ENCODE results near the gene ESCO1.
"Not testable (repeated sequence)": the region's sequence is repeated elsewhere in the genome, so short reads cannot be mapped to it uniquely, and the experiment has no call there.

ESCO1 gene

DNA sequence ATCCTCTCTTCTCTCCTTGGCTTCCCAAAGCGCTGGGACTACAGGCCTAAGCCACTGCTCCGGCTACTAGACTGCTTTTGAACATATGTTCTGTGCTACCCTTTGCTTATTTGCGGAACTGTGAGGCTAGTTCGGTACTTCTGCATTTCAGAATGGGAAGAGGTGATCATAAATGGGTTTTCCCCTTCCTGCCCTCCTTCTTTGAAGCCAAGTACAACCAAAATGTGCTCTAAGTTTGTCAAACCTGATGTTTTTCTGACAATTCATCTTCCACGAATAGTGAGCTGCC lies 1.7 kb upstream of the ESCO1 start:
- no peak for DNase-seq (ENCODE audit: low spot score in 2 of 2)
- no peaks in the 10 kb centered on the region for H3K9me3 ChIP-seq
- no peaks in the 10 kb centered on the region for H3K36me3 ChIP-seq (replicated peaks)
- no peak overlapping the region for H3K4me3 ChIP-seq
- H3K4me1 ChIP-seq: peaks cover 12% of the 10 kb centered on the region
- in situ Hi-C loops (cut with MboI; ENCODE audit: low sequenced_read_pairs): loop anchor here (25.0 kb wide), 2 partner anchors 90 to 340 kb away; no protein-coding TSS in a partner anchor
- no peaks in the 10 kb centered on the region for H3K27me3 ChIP-seq (ENCODE audit: low read depth)

DNA sequence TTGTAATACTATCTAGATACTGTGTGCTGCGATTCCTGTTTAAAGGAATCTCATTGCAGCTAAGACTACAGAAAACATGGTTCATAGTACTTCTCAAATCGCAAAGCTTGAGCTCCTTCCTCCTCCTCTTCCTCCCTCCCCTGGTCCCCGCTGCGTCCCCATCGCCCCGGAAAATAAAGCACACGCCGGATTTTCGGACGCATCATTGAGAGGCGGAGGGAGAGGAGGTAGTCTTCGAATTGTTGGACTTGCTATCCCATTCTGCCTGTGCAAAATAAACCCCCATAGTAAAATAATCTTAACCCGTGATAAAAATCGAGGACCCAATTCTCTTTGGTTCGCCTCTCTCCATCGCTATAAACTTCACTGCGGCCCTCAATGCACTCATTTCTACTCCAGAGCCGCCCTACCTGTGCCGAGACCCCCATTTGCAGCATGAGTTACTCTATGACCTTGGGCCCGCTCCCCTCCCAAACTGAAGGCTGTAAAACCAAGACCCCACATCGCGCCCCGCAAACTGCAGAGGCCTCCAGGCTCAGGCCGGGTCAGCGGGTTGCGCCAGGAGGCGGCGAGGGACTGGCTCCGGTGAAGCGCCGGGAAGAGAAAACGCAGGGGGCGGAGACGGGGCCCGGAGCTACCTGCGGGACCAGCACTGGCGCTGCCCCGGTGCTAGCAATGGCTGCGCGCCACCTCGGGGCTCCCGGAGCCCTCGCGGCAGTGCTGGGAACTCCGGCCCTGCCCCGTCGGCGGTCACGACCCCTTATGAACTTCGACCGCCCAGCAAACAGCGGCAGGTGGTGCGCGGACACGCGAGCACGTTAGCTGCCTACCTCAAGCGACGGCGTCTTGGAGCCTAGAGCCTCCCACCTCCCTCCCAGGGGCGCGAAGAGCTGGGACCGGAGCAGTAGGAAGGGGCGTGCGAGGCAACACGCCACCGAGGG lies 649 bp downstream of the ESCO1 start:
- H3K27me3 ChIP-seq (ENCODE audit: low read depth): no peaks in the 10 kb centered on the region
- peak; percentile 34 to 75 for DNase-seq (ENCODE audit: low spot score in 2 of 2)
- peaks cover 14% of the 10 kb centered on the region for H3K4me1 ChIP-seq
- H3K9me3 ChIP-seq: no peaks in the 10 kb centered on the region
- H3K36me3 ChIP-seq (replicated peaks): no peaks in the 10 kb centered on the region
- in situ Hi-C loops (cut with MboI; ENCODE audit: low sequenced_read_pairs): loop anchor here (25.0 kb wide), 3 partner anchors 88 to 488 kb away; partner anchors contain the start of gene ROCK1
- H3K4me3 ChIP-seq: peak overlapping the region; percentile 87

DNA sequence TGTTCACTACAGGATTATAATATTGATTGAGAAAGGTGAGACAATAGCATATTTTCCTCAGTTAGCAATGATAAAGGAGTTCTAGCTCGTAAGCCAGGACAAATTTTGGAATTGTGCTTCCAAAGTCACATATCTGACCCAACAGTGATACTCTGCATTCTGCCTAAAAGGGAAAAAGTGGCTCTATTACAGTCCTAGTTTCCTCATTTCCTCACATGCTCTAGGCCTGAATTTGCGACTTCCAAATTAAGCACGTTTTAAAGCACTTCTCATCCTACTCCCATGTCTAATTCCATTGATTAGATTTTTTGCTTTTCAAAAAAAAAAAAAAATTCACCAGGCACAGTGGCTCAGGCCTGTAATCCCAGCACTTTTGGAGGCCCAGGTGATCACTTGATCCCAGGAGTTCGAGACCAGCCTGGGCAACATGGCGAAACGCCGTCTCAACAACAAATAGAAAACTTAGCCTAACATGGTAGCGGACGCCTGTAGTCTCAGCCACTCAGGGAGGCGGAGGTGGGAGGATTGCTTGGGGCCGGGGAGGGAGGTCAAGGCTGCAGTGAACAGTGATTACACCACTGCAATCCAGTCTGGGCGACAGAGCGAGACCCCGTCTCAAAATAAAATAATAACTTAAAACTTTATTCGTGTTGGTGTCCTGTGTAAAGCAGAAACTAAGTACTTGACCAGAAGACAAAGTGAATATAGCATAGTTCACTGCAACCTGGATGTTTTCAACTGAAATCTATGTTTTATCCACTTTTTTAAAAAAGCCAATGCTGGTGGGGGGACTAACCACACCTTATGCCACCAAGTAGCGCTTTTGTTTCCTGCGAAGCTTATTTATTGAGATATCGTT lies 1.5 kb downstream of the ESCO1 start:
- peaks cover 14% of the 10 kb centered on the region for H3K4me1 ChIP-seq
- in situ Hi-C loops (cut with MboI; ENCODE audit: low sequenced_read_pairs): loop anchor here (25.0 kb wide), 1 partner anchor 487 kb away; the partner anchor contains the start of gene ROCK1
- no peaks in the 10 kb centered on the region for H3K27me3 ChIP-seq (ENCODE audit: low read depth)
- peak overlapping the region; percentile 87 for H3K4me3 ChIP-seq
- peak; percentile 43 to 68 for DNase-seq (ENCODE audit: low spot score in 2 of 2)
- peaks cover 3% of the 10 kb centered on the region for H3K36me3 ChIP-seq (replicated peaks)
- H3K9me3 ChIP-seq: peaks cover 3% of the 10 kb centered on the region; the same call in 1 of the 2 replicates

DNA sequence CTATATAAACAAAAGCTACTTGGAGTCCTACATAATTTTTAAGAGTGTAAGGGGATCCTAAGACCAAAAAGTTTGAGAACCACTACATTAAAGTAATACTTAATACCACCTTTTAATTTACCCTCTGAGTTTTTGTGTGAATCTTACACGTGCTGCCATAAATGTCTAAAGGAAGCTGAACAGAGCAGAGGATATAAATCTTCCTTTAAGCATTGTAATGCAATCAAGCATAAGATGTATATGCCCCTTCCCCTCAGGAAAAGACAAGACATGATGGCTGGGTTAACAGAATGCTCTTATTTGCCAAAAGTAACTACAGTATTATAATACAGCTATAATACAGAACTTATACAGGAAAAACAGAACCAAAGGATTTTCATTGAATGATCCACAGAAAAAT lies 2.9 kb downstream of the ESCO1 start:
- H3K9me3 ChIP-seq: peaks cover 5% of the 10 kb centered on the region; the same call in 1 of the 2 replicates
- peaks cover 11% of the 10 kb centered on the region for H3K4me1 ChIP-seq
- no peak overlapping the region for H3K4me3 ChIP-seq
- peaks cover 3% of the 10 kb centered on the region for H3K36me3 ChIP-seq (replicated peaks)
- H3K27me3 ChIP-seq (ENCODE audit: low read depth): no peaks in the 10 kb centered on the region
- peak in 1 of 2 experiments; percentile 63 for DNase-seq (ENCODE audit: low spot score in 2 of 2)
- in situ Hi-C loops (cut with MboI; ENCODE audit: low sequenced_read_pairs): loop anchor here (25.0 kb wide), 1 partner anchor 485 kb away; the partner anchor contains the start of gene ROCK1

DNA sequence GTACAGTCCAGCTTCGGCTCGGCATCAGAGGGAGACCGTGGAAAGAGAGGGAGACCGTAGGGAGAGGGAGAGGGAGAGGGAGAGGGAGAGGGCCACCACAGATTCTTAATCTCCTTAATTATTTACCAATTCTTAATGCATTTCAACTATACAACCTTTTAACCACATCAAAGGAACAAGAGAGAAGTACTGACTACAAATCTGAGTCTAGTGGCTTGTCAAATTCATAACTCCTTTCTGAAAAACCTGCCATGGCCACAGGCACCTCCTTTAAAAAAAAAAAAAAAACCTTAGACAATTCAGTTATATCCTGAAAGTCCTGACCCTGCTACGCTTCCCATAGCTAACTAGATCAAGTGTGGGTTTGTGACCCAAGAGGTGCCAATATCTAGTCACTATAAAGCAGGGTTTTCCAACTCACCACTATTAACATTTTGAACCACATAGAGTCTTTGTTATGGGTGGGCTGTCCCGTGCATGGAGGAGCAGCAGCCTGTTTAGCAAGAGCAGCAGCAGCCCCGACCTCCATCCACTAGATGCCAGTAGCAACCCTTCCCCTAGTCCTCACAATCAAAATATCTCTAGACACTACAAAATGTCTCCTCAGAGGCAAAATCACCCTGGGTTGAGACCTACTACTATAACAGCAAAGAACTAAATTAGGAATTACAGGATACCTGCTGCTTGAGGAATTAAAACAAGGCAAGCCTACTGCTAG lies 6.8 kb downstream of the ESCO1 start:
- in situ Hi-C loops (cut with MboI; ENCODE audit: low sequenced_read_pairs): loop anchor here (25.0 kb wide), 1 partner anchor 481 kb away; the partner anchor contains the start of gene ROCK1
- DNase-seq (ENCODE audit: low spot score in 2 of 2): no peak

DNA sequence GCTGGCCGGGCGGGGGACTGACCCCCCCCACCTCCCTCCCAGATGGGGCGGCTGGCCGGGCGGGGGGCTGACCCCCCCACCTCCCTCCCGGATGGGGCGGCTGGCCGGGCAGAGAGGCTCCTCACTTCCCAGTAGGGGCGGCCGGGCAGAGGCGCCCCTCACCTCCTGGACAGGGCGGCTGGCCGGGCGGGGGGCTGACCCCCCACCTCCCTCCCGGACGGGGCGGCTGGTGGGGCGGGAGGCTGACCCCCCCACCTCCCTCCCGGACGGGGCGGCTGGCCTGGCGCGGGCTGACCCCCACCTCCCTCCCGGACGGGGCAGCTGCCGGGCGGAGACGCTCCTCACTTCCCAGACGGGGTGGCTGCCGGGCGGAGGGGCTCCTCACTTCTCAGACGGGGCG lies 8.1 kb downstream of the ESCO1 start:
- H3K36me3 ChIP-seq (replicated peaks); H3K27me3 ChIP-seq (ENCODE audit: low read depth); H3K4me1 ChIP-seq; DNase-seq (ENCODE audit: low spot score in 2 of 2); H3K4me3 ChIP-seq; H3K9me3 ChIP-seq: not testable (repeated sequence)
- in situ Hi-C loops (cut with MboI; ENCODE audit: low sequenced_read_pairs): loop anchor here (25.0 kb wide), 1 partner anchor 480 kb away; the partner anchor contains the start of gene ROCK1

More for the DNA sequence above, 6.8 kb downstream of the ESCO1 start:
- peaks cover 5% of the 10 kb centered on the region; the same call in 1 of the 2 replicates for H3K9me3 ChIP-seq
- no peak overlapping the region for H3K4me3 ChIP-seq
- peaks cover 11% of the 10 kb centered on the region for H3K4me1 ChIP-seq
- no peaks in the 10 kb centered on the region for H3K27me3 ChIP-seq (ENCODE audit: low read depth)
- peaks cover 4% of the 10 kb centered on the region for H3K36me3 ChIP-seq (replicated peaks)

DNA sequence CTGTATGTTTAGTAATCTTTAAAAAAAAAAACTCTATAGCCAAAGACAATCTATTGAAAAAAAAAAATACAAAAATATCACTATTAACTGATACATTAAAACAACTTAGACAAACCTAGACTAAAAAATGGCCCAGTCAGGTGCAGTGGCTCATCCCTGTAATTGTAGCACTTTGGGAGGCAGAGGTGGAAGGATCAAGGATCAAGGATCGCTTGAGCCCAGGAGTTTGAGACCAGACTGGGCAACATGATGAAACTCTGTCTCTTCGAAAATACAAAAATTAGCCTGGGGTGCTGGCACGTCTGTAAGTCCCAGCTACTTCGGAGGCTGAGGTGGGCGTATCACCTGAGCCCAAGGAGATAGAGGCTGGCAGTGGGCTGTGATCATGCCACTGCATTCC lies 16.1 kb downstream of the ESCO1 start:
- no peaks in the 10 kb centered on the region for H3K9me3 ChIP-seq
- no peak overlapping the region for H3K4me3 ChIP-seq
- no peaks in the 10 kb centered on the region for H3K27me3 ChIP-seq (ENCODE audit: low read depth)
- DNase-seq (ENCODE audit: low spot score in 2 of 2): no peak
- no peaks in the 10 kb centered on the region for H3K4me1 ChIP-seq
- in situ Hi-C loops (cut with MboI; ENCODE audit: low sequenced_read_pairs): loop anchor here (25.0 kb wide), 1 partner anchor 472 kb away; the partner anchor contains the start of gene ROCK1
- H3K36me3 ChIP-seq (replicated peaks): peaks cover 5% of the 10 kb centered on the region; the same call in 1 of the 2 replicates

DNA sequence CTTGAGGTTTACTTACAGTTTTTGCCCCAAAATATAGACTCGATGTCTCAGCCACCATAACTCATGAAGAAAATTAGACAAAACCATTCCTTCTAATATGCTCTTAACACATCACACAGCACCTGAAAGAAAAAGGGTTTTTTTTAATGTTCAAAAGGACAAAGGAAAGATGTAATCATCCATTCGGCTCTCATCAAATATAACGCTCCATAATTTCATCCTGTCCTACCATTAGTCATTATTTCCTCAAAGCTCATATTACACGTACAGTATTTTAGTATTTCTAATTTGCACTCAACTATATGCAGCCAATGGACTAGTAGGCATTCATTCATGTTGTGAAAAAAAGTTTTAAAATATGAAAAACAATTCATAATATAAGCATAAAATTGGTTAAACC lies 24.8 kb downstream of the ESCO1 start:
- Histone ChIP-seq H3K4me3 (no peak overlapping the region), H3K4me1 (no peaks in the 10 kb centered on the region), H3K9me3 (no peaks in the 10 kb centered on the region), H3K36me3 (replicated peaks) (peaks cover 36% of the 10 kb centered on the region), H3K27me3 (ENCODE audit: low read depth) (no peaks in the 10 kb centered on the region)
- in situ Hi-C loops (cut with MboI; ENCODE audit: low sequenced_read_pairs): loop anchor here (25.0 kb wide), 1 partner anchor 463 kb away; the partner anchor contains the start of gene ROCK1
- no peak for DNase-seq (ENCODE audit: low spot score in 2 of 2)

DNA sequence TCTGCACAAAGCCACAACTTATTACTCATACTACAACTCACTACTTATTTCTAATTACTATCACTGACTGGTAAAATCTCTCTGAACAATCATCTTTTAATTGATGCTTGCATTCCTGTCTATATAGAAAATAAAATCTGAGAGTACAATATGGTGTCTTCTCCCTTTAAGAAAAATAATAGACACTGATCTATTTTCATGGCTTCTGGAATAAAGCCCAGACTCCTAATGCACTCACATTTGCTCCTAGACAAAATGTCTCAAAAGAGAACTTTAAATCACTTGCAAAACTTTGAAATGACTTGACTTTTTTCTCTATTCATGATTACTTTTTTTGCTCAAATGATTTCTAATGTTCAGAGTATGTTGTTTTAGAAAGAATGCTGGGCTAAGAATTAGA lies 28.7 kb downstream of the ESCO1 start:
- Histone ChIP-seq H3K36me3 (replicated peaks) (peaks cover 43% of the 10 kb centered on the region), H3K27me3 (ENCODE audit: low read depth) (no peaks in the 10 kb centered on the region), H3K9me3 (no peaks in the 10 kb centered on the region), H3K4me1 (no peaks in the 10 kb centered on the region), H3K4me3 (no peak overlapping the region)
- in situ Hi-C loops (cut with MboI; ENCODE audit: low sequenced_read_pairs): no loop called here
- DNase-seq (ENCODE audit: low spot score in 2 of 2): no peak

DNA sequence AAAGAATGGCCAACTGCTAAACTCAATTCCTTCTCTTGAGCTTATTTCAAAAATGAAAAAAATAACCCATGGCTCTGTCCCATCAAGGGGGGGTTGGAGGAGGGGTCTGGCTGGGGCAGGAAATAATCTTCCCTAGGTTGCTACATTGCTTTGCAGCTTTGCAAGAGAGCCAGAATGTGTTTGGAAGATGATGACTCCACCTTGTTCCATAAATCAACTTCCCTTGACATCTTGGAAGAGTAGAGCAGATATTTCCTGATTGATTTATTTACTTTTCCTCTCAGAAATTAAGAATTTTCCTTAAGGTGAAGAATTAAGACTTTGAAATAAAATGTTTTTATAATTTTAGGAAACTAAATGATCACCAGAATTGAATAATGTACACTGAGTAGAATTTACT lies 41.3 kb downstream of the ESCO1 start:
- Histone ChIP-seq H3K27me3 (ENCODE audit: low read depth) (no peaks in the 10 kb centered on the region), H3K4me1 (no peaks in the 10 kb centered on the region), H3K9me3 (no peaks in the 10 kb centered on the region), H3K4me3 (no peak overlapping the region), H3K36me3 (replicated peaks) (peaks cover 19% of the 10 kb centered on the region)
- DNase-seq (ENCODE audit: low spot score in 2 of 2): no peak
- in situ Hi-C loops (cut with MboI; ENCODE audit: low sequenced_read_pairs): no loop called here

DNA sequence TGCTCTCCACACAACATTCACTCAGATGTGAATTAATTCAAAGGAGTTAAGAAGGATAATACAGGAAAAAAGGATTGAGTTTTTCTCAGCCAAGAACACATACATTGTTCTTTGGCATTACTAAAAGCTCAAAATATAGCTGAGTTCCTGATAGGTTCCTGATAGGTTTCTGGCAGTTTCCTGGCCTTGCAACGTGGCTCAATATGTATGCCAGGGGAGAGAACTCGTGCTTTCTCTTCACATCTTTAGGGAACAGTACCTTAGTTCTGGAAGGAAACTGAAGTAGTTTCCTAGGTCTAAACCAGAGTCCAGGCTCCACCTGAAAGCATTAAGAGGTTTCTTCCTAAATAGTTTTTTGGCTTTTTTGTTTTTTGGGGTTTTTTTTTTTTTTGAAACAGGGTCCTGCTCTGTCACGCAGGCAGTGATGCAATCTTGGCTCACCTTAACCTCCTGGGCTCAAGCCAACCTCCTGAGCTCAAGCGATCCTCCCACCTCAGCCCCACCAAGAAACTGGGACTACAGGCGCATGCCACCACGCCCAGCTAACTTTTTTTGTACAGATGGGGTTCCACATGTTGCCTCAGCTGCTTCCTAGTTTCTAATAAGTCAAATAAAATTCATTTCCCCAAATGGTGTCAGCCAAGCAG lies 42.8 kb downstream of the ESCO1 start:
- no peaks in the 10 kb centered on the region for H3K27me3 ChIP-seq (ENCODE audit: low read depth)
- no peaks in the 10 kb centered on the region for H3K4me1 ChIP-seq
- DNase-seq (ENCODE audit: low spot score in 2 of 2): no peak
- no peaks in the 10 kb centered on the region for H3K9me3 ChIP-seq
- H3K36me3 ChIP-seq (replicated peaks): peaks cover 24% of the 10 kb centered on the region
- in situ Hi-C loops (cut with MboI; ENCODE audit: low sequenced_read_pairs): no loop called here
- H3K4me3 ChIP-seq: no peak overlapping the region

DNA sequence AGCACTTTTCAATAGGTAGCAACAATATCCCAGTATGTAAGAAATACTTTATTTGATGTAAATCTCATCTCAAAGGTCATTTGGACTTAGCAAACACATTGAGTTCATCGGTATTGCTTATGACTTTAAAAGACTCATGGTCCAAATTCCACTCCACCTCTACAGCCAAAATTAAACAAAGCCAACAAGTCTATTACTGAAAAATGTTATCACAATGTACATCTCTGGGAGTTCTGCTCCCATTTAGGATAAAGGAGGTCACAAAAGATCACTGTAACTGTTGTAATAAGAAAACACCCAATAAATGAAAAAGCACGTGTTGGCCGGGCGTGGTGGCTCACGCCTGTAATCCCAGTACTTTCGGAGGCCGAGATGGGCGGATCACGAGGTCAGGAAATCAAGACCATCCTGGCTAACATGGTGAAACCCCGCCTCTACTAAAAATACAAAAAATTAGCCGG lies 50.0 kb downstream of the ESCO1 start:
- no peak for DNase-seq (ENCODE audit: low spot score in 2 of 2)
- no peaks in the 10 kb centered on the region for H3K9me3 ChIP-seq
- no peaks in the 10 kb centered on the region for H3K27me3 ChIP-seq (ENCODE audit: low read depth)
- H3K36me3 ChIP-seq (replicated peaks): peaks cover 27% of the 10 kb centered on the region
- no peak overlapping the region for H3K4me3 ChIP-seq
- in situ Hi-C loops (cut with MboI; ENCODE audit: low sequenced_read_pairs): no loop called here
- no peaks in the 10 kb centered on the region for H3K4me1 ChIP-seq
